Daoy (cell line): ENCODE measurements around the gene CHST11. TPM values are rescaled to one million over a fixed set of nuclear protein-coding genes. Genes with fewer than 3 reads are reported as not detected.
"Not testable (repeated sequence)": the region's sequence is repeated elsewhere in the genome, so short reads cannot be mapped to it uniquely, and the experiment has no call there.

Experiments
- DNase-seq: peaks from one replicate; pipeline ENCODE4 v3.0.0-alpha.2; 2015; ENCODE audit warnings: low read depth
- total RNA-seq: library from RNA; depleted of rRNA; stranded (reverse); fragments of >200 nt; shearing (Covaris generic); gene quantifications from 2 replicates; pipeline ENCODE4 v1.2.3, GENCODE V29; 2014; rRNA removed

CHST11 gene
- total RNA-seq, 1 experiment from 2014 or later: 37.8 TPM

GRCh38 chr12:104801427-104801826, 344.7 kb downstream of the CHST11 start:
- no peak for DNase-seq

- no peak for DNase-seq
Observed at GRCh38 chr12:104802208-104802607, 345.5 kb downstream of the CHST11 start.

- peak; percentile 74 for DNase-seq
Observed at GRCh38 chr12:104805186-104805585, 348.4 kb downstream of the CHST11 start.

GRCh38 chr12:104806194-104806593, 349.4 kb downstream of the CHST11 start:
- DNase-seq: not testable (repeated sequence)

- no peak for DNase-seq
Observed at GRCh38 chr12:104809251-104809650, 352.5 kb downstream of the CHST11 start.

- no peak for DNase-seq
Observed at GRCh38 chr12:104809706-104810385, 353.1 kb downstream of the CHST11 start.

Other genes starting within 250 kb of the CHST11 start
- gene TXNRD1, start 241.2 kb upstream of the CHST11 start, total RNA-seq: 265 and 275 TPM in 2 replicates
- gene EID3, start 153.2 kb upstream of the CHST11 start, total RNA-seq: 0.40 and 2.6 TPM in 2 replicates